HG03378 (cell line): ENCODE measurements around the gene CCDC197.

ENCODE experiments used
- ATAC-seq: cut with Tn5 transposase; IDR thresholded peaks from one replicate; pipeline ENCODE4 v1.9.1; 2021; ENCODE audit warnings: mild to moderate bottlenecking, moderate library complexity; ENCODE audit not compliant: unreplicated experiment

Gene CCDC197

GRCh38 chr14:93998871-93999403 lies 1.8 kb downstream of the CCDC197 start:
- no peak for ATAC-seq

DNA sequence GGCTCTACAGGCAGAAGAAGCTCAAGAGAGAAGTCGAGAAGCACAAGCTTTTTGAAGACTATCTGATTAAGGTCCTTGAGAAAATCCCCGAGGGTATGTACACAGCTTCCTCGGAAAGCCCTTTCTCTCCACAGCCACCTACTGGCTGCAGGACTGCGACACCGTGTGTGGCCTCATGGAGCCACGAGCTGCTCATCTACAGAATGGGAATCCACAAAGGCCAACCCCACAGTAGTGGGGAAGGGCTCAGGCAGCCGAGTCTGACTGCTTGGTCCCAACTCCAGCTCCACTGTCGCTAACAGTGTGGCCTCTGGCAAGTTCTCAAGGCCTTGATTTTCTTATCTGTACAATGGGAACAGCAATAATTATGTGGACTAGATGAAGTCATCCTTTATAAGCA lies 2.5 kb downstream of the CCDC197 start:
- ATAC-seq = no peak

- no peak for ATAC-seq
These were observed 3.2 kb downstream of the CCDC197 start for GRCh38 chr14:94000267-94000666.

DNA sequence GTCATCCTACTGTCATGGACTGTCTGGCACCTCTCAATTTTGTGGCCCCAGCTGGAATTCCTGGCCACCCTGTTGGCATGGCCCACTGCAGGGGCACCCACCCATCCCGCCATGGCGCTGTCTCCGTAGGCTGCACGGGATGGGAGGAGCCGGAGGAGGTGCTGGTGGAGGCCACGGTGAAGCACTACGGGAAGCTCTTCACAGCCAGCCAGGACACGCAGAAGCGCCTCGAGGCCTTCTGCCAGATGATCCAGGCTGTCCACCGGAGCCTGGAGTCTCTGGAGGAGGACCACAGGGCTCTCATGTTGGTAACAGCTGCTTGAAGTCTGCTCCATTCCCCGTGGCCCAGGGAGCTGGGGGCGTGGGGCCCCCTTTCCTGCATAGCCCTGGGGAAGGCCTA lies 3.9 kb downstream of the CCDC197 start:
- ATAC-seq = no peak

DNA sequence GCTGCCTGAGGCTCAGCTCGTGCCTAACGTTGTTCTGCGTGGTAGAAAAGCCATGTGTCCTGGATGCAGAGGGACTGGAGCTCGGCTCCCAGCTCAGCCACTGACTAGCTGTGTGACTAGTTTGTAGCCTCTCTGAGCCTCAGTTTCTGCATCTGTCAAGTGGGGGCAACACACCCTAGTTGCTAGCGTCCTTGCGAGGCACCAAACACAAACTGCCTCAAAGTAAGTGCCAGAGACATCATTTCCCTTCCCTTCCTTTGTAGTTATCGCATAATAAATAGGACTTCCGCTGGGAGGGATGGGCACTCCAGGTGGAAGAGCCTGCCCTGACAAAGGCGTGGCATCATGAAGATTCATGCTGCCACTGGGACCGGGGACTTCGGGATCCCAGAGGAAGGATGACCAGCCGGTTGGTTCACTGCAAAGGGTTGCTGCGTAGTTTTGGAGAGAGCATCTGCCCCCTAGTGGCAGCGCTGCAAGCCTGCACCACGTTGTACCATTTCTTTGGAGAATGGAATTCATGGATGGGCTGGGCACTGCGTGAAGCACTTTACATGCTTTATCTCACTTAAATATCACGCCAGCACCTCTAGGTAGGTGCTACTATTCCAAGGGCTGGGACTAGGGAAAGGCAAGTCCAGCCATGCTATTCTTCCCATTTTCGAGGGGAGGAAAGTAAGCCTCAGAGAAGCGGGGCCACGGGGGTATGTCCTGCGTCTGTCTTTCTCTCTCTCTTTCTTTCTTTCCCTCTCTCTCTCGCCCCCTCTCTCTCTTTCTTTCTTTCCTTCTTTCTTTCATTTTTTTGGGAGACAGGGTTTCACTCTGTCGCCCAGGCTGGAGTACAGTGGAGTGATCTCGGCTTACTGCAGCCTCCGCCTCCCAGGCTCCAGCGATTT lies 4.6 kb downstream of the CCDC197 start:
- ATAC-seq = peak; percentile 53

- no peak for ATAC-seq
These were observed 6.3 kb downstream of the CCDC197 start for GRCh38 chr14:94003397-94003796.

DNA sequence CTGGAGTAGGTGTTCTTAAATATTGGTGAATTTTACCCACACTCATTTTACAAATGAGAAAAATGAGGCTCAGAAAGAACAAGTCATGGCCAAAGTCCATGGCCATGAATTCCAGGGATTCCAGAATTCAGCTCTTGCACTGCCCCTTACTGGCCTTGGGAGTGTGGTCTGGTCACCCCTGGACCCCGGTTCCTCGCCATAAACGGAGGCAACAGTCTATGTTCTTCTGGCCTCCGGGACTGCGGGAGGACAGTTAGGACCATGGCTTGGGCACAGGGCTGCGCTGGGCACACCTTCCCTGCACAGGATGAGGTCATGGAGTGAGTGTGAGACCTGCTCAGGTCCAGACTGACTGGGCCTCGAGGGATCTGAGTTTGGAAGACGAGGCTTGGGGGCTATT lies 6.9 kb downstream of the CCDC197 start:
- ATAC-seq = no peak

DNA sequence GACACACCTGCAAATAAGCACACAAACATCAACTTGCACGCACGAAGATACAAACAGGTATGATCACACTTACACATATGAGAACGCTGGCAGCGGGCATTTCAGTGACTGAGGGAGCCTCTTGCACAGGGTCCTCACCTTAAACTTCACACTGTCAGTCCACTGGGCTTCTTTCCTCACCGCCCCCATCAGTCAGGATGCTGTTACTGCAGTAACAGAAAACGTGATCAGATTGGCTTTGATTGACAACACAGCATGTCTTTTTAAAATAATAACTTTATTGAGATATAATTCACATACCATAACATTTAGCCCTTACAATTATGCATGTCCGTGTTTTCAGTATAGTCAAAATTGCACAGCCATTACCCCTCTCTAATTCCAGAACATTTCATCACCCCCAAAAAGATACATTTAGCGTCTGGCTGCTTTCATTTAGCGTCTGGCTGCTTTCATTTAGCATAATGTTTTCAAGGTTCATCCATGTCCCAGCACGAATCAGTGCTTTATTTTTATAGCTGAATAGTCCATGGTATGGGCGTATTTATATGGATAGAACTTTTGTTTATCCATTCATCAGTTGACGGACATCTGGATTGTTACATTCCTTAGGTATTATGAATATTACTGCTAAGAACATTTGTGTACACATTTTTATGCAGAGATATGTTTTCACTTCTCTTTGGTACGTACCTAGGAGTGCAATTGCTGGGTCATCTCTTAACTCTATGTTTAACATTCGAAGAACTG lies 8.4 kb downstream of the CCDC197 start:
- ATAC-seq = no peak

GRCh38 chr14:94008234-94008633 lies 11.1 kb downstream of the CCDC197 start:
- ATAC-seq = no peak

DNA sequence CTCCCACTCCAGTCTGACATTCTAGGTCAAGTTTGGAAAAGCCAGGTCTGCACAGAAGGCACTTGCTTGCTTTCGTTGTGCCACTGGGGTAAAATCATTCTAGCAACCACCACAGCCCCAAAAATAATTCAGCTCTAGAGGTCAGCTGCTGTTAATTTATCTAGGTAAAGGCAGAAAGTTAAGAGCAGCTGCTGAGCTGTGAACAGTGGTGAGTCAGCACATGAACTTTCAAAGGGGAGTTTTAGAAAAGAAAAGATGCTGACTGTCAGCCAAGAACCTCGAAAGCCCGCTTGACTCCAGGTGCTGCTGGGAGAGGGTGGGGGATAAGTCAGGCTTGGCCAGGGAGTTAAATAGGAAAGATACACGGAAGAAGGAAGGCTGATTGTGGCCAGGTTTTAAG lies 12.7 kb downstream of the CCDC197 start:
- ATAC-seq = no peak

DNA sequence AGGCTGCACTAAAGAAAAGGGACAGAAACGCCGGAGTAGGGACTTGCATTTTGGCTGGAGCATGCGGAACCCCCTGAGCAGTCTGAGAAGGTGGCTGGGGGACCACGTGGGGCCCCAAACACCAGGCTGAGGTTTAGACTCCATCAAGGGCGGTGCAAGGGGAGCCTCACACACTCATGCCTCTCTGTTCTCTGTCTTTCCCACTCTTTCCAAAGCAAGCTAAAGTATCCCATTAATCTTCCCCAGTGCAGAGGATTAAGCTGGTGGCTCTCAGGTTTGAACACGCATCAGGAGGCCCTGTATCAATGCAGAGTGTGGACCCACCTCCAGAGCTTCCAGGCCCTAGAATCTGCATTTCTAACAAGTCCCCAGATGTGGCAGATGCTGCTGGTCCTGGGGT lies 13.5 kb downstream of the CCDC197 start:
- ATAC-seq = no peak

- ATAC-seq = no peak
These were observed 14.7 kb downstream of the CCDC197 start for GRCh38 chr14:94011795-94012194.

GRCh38 chr14:94014382-94014781 lies 17.3 kb downstream of the CCDC197 start:
- ATAC-seq = no peak

GRCh38 chr14:94015223-94015622 lies 18.1 kb downstream of the CCDC197 start:
- no peak for ATAC-seq

DNA sequence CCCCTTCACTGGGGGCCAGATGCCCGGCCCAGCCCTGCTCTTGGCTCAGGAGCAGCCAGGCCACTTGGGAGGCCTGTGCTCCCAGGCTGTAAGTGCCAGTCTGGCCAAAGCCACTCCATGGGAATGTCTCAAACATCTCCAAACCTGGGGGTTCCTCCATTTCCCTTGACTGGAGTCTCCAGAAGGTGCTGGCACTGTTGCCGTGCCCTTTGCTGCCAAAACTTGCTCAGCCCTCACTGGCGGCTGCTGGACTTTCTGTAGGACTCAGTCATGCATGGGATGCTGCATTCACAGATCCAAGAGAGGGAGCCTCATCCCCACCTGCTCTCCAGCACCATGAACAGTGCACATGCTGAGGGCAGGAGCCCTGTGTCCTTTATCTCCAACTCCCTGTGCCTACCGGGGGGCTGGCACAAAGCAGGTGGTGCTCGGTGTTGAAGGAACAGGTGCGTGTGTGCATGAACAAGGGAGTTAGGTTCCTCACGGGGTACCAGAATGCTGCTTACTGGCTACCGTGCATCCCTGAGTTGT lies 19.4 kb downstream of the CCDC197 start:
- no peak for ATAC-seq

DNA sequence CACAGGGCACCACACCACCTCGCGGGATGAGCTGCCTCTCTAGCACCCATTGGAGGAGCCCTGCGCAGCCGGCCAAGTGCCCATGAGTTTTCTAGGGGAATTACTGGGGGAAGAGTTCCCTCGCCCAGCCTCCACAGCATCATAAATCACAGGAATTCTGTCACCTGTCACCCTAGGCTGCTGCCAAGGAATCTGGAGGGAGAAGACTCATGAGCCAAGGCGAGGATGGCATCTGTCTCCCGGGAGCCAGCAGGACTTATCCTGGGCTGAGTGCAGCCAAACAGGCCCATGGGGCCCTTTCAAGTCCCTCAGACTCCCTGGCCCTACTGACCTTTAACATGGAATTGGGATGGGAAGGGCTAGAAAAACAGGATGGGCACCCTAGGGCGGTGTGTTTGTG lies 21.2 kb downstream of the CCDC197 start:
- no peak for ATAC-seq

GRCh38 chr14:94019329-94019728 lies 22.2 kb downstream of the CCDC197 start:
- ATAC-seq = no peak

GRCh38 chr14:94020267-94020666 lies 23.2 kb downstream of the CCDC197 start:
- no peak for ATAC-seq

- ATAC-seq = no peak
These were observed 23.9 kb downstream of the CCDC197 start for GRCh38 chr14:94021001-94021400.

DNA sequence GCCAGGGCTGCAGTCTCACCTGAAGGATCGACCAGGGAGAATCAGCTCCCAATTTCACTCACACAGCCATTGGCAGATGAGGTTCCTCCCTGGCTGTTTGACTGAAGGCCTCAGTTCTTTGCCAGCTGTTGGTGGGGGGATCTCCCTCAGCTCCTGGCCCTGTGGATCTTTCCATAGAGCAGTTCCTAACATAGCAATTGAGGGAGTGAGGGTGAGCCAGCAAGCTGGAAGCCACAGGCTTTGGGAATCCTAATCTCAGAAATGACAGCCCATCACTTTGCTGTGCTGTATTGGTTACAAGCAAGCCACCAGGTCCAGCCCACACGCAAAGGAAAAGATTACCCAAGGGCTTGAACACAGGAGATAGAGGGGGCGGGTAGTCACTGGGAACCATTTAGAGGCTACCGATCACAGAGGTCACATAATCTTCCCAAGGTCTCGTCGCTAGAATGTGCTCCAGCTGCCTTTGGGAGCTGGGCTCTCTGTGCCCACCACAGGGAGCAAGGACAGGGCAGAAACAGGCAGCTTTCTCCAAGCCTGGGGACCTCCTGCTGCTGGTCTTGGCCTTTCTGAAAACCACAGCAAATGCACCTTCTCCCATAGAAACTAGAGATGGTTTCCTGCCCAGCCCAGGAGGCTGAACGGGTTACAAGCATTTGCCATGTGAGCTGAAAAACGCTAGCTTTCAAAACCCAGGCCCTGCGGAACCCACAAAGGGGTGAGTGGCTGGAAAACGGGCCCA lies 24.5 kb downstream of the CCDC197 start:
- no peak for ATAC-seq
